Lower lobe of right lung (tissue), 2 donors: ENCODE measurements around the gene ENC1. TPM values are rescaled to one million over a fixed set of nuclear protein-coding genes. Genes with fewer than 3 reads are reported as not detected.

Experiments
- ATAC-seq, 2 donors: fragments of 200-7000 bp; cut with Tn5 transposase; one replicate each; pipeline ENCODE4 v1.9.1; 2020 to 2022; ENCODE audit warnings: mild to moderate bottlenecking in 2 of 2, moderate library complexity in 2 of 2
- DNase-seq: peaks from one replicate; pipeline ENCODE4 v3.0.0-alpha.2; 2020
- H3K27ac ChIP-seq: fragments of 200-600 bp; one replicate; pipeline ENCODE4 v1.8.0; 2022
- H3K27me3 ChIP-seq: fragments of 200-600 bp; one replicate; pipeline ENCODE4 v1.8.0; 2022; ENCODE audit warnings: low read depth
- H3K36me3 ChIP-seq: fragments of 200-600 bp; one replicate; pipeline ENCODE4 v1.8.0; 2022; ENCODE audit warnings: mild to moderate bottlenecking
- H3K4me1 ChIP-seq: fragments of 200-600 bp; one replicate; pipeline ENCODE4 v1.8.0; 2022
- H3K4me3 ChIP-seq: fragments of 200-600 bp; one replicate; pipeline ENCODE4 v1.8.0; 2022; ENCODE audit warnings: mild to moderate bottlenecking
- H3K9me3 ChIP-seq: fragments of 200-600 bp; one replicate; pipeline ENCODE4 v1.8.0; 2022
- CTCF ChIP-seq: fragments of 200-600 bp; IDR thresholded peaks from one replicate; pipeline ENCODE4 v1.8.0; 2022; ENCODE audit warnings: antibody characterized with exemption, mild to moderate bottlenecking
- intact Hi-C: fragments of 100-400 bp; cut with DNase I; formaldehyde crosslinking; loops from one replicate; pipeline ENCODE4 v1.11.0; 2022
- total RNA-seq: library from RNA; stranded (reverse); fragmentation: NEBNext Ultra II Directional; extraction: Animal tissue kit (Norgen Biotek cat#: 25700); gene quantifications from one replicate; pipeline ENCODE4 v1.2.1, GENCODE V29; 2021
- donor health status: DM: no; HTN: yes; CAD: no; lungs with severe emphysema.

ENC1 gene
- total RNA-seq, 1 donor from 2014 or later: 18.8 TPM

DNA sequence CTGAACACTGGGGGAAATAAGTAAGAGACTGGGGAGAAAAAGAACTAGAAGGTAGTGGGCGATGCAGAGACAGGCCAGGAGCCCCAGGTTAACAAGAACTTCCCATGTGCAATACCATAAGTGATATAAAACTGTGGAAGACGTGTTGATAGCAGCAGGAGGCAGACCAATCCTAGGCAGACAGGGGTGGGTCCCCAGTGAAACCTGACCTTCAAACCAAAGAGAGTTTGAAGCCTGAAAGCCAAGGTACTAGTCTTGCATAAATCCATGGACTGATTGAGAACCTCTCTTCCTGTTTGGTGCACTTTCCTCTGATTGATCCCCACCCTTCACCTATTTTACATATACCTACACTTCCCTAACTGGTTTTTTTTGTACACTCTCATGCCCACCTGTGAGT, 29.3 kb upstream of the ENC1 start:
- no peak overlapping the region for H3K27ac ChIP-seq
- H3K9me3 ChIP-seq: no peaks in the 10 kb centered on the region
- H3K27me3 ChIP-seq: no peaks in the 10 kb centered on the region
- no peak for TF ChIP-seq CTCF
- ATAC-seq (no peak), DNase-seq (no peak)
- no peaks in the 10 kb centered on the region for H3K4me1 ChIP-seq
- no peaks in the 10 kb centered on the region for H3K36me3 ChIP-seq
- H3K4me3 ChIP-seq: no peak overlapping the region
- intact Hi-C loops: no loop called here

DNA sequence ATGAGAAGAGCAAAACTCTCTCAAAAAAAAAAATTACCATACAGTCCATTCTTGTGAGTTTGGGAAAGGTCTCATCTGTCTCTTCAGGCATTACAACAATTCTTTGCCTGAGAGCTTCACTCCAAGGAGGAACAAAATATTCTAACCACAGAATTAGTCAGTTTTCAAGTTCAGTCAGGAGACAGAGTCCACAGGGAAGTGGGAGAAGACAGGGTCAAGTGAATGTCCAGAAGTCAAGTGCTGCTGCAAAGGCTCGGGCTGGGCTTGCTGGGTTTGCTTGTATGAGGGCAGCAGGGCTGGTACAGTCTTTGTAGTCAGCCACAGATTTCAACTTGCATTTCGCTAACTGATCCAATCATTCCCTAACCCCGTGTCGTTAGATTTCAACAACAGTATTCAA, 26.9 kb upstream of the ENC1 start:
- Histone ChIP-seq H3K9me3 (no peaks in the 10 kb centered on the region), H3K27me3 (no peaks in the 10 kb centered on the region), H3K4me1 (no peaks in the 10 kb centered on the region), H3K27ac (no peak overlapping the region), H3K36me3 (no peaks in the 10 kb centered on the region), H3K4me3 (no peak overlapping the region)
- ATAC-seq (peak; percentile 35 to 52), DNase-seq (no peak)
- intact Hi-C loops: no loop called here
- TF ChIP-seq CTCF: no peak

- no peaks in the 10 kb centered on the region for H3K36me3 ChIP-seq
- H3K9me3 ChIP-seq: no peaks in the 10 kb centered on the region
- H3K4me1 ChIP-seq: no peaks in the 10 kb centered on the region
- no peak overlapping the region for H3K4me3 ChIP-seq
- intact Hi-C loops: no loop called here
- no peak for DNase-seq
- no peak overlapping the region for H3K27ac ChIP-seq
- no peak for TF ChIP-seq CTCF
- ATAC-seq: no peak
- H3K27me3 ChIP-seq: no peaks in the 10 kb centered on the region
Observed at GRCh38 chr5:74665816-74666215, 25.3 kb upstream of the ENC1 start.

GRCh38 chr5:74665273-74665672, 24.7 kb upstream of the ENC1 start:
- H3K27me3 ChIP-seq: no peaks in the 10 kb centered on the region
- no peak overlapping the region for H3K4me3 ChIP-seq
- H3K27ac ChIP-seq: no peak overlapping the region
- no peaks in the 10 kb centered on the region for H3K4me1 ChIP-seq
- H3K36me3 ChIP-seq: no peaks in the 10 kb centered on the region
- no peaks in the 10 kb centered on the region for H3K9me3 ChIP-seq
- intact Hi-C loops: no loop called here
- no peak for TF ChIP-seq CTCF
- DNase-seq (no peak), ATAC-seq (no peak)

- TF ChIP-seq CTCF: no peak
- Histone ChIP-seq H3K4me1 (no peaks in the 10 kb centered on the region), H3K27me3 (no peaks in the 10 kb centered on the region), H3K4me3 (no peak overlapping the region), H3K27ac (no peak overlapping the region), H3K36me3 (no peaks in the 10 kb centered on the region), H3K9me3 (no peaks in the 10 kb centered on the region)
- ATAC-seq (no peak), DNase-seq (no peak)
- intact Hi-C loops: no loop called here
Observed at GRCh38 chr5:74664551-74664950, 24.0 kb upstream of the ENC1 start.

DNA sequence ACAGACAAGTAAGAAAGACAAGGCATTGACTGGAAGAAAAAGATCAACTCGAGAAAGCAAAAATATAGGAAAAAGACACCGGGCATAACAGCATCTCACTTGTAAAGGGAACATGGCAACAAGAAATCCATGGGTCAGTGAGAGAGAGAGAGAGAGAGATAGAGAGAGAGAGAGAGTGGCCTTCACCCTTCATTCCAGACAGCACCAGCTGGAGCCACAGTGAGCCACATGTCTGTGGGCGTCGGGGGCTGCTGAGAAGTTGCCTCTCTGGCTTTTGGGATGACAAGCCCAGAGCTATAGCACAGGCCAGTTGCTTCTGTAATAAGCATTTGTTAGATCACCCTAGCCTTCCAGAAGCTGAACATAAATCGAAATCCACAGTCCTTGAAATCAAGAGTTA, 20.3 kb upstream of the ENC1 start:
- DNase-seq: no peak
- no peaks in the 10 kb centered on the region for H3K27me3 ChIP-seq
- no peak overlapping the region for H3K4me3 ChIP-seq
- intact Hi-C loops: no loop called here
- H3K4me1 ChIP-seq: no peaks in the 10 kb centered on the region
- no peak for TF ChIP-seq CTCF
- H3K36me3 ChIP-seq: no peaks in the 10 kb centered on the region
- H3K9me3 ChIP-seq: no peaks in the 10 kb centered on the region
- no peak overlapping the region for H3K27ac ChIP-seq
- ATAC-seq: no peak
